GM21737 (cell line): Measurements from ENCODE around the gene ACP1.

ENCODE experiments used
- ATAC-seq: cut with Tn5 transposase; IDR thresholded peaks from one replicate; pipeline ENCODE4 v1.9.1; 2021; ENCODE audit warnings: mild to moderate bottlenecking, moderate library complexity; ENCODE audit not compliant: unreplicated experiment

The ACP1 gene

DNA sequence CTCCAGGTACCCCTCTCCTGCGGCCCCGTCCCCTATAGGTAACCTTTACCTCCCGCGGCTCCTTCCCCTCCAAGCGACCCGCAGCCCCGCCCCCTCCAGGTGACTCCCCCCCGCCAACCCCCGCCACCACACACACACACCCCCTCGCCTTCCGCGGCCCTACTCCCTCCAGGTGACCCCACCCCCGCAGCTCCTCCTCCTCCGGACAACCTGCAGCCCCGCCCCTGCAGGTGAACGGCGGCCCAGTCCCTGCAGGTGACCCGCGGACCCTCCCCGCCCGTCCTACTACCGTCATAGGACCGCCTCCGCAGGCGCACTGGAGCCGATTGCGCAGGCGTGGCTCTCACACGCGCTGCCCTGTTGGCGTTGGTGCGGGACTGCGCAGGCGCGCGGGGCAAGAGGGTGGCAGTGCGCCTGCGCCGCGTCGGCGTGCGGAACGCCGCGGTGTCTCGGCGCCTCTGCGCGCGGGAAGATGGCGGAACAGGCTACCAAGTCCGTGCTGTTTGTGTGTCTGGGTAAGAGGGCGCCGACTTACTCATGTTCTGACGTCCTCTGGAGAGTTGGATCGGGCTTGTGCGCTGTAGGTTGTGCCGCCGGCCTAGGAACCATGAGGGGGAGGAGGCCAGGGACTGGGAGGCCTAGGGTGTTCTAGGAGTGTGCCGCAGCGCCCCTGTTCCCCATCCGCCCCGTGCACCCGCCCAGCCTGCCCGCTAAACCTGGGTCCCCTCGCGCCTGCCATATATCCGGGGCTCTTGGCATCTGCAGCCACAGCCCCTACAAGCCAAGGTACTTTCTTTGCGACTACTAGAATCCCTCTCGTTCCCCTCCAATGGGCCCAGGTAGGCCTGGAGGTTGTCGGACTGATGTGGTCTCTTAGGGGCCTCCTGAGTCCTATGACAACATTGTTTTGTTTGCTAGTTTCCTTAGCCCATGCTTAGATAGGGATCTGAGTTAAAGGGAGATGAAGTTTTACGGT, at the start of gene ACP1:
Gene ACP1 (plus strand): TSS at position 455 of the 976 bp plus-strand sequence. CDS start 18 bp downstream, at position 473.
- peak; percentile 90 for ATAC-seq

DNA sequence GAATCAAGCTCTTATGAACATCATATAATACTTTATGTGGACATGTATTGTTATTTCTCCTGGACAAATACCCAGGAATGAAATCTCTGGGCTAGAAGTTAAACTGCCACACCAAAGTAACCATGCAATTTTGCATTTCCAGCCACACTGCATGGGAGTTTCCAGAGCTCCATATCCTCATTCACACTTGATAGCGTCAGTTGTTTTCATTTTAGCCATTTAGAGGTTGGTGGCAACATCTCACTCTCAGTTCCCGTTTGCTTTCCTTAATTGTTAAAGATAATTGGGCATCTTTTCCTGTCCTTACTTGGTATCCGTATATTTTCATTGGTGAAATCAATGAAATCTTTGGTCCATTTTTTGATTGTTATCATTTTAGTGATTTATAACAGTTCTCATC, 48.7 kb upstream of the ACP1 start:
- no peak for ATAC-seq

DNA sequence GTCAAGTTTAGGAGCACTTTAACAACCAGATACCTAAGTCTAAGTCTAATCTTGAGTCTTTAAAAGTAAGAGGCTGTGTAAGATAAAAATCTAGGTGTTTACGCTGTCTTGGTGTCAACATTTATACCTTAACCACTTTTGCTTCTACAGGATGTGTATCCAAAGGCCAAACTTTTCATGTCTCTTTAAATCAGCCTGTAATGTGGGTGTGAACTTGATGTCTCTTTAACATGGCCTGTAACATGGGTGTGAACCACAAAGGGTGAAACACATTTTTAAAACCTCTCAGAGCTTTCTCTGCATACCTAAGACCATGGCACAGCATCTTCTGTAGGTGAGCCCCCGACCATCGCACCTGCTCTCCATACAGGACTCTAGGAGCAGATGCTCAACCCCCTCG, 41.3 kb upstream of the ACP1 start:
- no peak for ATAC-seq

DNA sequence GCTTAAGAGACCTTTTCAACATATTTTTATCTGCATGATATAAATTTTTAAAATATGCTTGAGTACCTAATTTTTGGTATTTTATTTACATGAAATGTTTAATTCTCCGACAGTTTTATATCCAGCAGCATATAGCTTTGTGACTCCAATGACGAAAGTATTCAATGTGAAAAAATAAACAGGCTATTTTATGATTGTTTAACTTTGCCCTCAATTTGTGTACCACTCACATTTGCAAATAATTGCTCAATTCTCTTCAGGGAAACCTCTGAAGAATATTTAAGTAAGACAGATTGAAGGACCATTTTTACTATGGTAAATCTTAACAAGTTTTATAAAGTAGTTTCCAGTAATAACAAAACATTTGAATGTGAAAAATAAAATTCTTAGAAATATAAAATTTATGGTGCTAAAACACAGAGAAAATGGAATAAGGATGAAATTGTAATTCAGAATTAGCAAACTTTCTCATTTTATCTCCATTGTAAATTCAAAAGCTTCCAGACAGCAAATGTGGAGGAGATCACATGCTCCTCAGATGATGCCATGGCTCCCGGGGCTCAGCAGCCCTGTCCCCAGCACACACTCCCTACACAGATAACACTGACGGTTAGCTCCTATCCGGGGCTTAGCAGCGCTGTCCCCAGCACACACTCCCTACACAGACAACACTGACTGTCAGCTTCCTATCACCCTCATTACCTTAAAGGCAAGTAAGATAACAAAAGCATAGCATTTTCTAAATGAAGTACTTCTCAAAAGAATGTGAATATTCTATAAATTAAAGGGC, 40.6 kb upstream of the ACP1 start:
- no peak for ATAC-seq

DNA sequence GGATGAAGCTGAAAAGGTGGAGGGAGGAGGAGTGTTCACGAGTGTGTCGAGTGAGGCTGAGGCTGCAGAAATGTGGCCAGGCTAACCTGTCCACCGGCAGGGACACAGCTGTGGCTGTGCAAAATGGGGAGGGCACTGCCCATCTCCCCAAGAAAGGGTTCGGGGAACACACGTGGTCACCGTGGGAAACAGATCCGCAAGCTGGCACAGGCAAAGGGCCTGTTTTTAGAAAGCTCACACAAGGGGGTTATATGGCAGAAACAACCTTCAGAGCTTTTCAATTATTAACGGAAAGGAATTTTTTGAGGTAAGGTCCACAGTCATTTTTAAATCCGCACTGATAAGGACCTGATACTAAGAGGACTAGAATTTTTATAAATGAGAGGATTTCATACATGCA, 36.6 kb upstream of the ACP1 start:
- ATAC-seq, result no peak

DNA sequence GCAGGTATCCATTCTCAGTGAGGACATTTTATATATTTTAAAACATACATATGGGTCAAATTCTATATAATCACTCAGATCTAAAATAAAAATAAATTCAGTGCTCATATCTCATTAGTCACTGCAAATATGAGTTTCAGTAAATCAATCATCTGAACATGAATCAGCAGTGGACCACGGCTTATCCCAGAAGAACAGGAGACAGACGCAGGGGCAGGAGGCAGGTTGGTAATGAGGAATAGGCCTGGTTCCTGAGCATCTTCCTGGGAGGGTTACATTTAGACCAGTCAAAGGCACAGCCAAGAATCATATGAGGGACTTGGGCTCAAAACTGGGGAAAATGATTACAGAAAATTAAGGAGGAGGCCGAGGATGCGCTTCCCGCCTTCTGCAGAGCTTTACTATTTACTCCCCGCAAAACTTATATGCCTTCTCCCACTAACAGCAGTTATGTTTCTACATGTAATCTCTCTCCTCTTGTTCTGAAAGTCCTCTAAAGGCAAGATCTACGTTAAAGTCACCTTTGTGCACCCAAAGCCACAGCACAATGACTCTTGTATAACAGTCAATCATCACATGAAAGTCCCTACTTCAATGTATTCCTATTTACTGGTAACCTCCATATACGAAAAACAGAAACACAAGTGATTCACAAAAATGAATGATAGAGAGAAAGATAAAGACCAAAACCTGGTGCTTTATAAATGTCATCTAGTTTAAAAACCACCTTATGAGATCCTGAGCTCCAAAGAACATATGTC, 36.0 kb upstream of the ACP1 start:
- no peak for ATAC-seq

DNA sequence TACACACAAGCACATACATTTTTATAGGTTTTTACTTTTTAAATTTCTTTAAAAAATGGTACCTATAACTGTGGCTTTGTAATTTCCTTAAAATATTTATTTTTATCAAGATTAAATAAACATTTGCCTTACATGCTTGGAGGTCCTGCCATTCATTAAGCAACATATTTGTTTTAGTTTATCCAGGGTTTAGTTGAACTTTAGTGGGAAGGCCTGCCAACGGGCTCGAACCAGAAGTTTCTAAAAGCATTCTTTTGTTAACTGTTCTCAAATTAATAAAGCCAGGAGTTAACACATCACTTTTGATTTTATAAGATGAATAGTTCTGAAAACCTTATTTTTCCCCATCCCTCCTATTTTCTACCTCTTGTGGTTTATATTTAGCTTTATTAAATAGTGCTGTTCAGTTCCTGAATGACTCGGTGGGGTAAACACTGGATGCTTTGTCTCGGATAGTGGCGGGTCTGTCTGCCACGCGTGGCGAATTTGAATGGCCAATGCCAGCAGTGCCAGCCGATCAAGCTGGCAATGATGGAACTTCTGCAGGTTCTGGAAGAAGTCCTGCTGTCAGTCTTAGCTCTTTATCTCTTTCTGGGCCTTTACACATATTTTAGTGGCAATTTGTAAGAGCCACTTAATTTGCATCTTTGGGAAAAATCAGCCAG, 33.1 kb upstream of the ACP1 start:
- no peak for ATAC-seq

DNA sequence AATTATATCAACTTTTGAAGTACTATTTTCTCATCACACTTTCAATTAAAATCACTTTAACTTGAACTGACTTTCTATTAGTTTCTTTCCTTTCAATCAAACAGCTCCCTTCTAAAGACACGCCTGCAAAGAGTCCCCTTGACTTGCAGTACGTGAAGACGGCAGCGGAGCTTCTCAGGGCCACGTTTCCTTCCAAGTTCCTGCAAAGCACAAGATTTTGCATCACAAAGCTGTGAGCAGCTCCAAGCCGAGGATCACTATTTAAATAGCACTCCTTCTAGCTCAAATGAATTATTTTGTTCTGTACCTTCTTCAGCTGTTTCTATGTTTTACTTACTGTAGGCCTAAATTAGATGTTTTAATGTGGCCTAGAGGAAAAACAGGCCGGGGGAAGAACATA, 31.7 kb upstream of the ACP1 start:
- ATAC-seq, result no peak

DNA sequence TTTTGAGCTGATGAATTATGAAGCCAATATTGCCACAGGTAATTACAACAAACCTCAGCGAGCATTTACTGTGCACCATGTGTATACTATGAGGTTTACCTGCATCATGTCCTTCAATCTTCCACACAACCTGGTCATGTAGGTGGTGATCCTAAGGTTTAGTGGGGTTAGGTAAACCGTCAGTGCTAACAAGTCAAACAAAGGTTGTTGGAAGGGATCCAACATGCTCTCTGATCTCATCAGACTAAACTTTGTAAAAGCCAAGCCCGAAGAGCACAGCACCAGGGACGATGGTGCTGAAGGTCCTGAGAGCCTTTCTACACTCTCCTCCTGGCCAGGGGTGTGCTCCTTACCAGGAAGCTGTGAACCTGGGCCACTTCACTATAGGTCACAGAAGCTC, 30.3 kb upstream of the ACP1 start:
- ATAC-seq, result no peak

DNA sequence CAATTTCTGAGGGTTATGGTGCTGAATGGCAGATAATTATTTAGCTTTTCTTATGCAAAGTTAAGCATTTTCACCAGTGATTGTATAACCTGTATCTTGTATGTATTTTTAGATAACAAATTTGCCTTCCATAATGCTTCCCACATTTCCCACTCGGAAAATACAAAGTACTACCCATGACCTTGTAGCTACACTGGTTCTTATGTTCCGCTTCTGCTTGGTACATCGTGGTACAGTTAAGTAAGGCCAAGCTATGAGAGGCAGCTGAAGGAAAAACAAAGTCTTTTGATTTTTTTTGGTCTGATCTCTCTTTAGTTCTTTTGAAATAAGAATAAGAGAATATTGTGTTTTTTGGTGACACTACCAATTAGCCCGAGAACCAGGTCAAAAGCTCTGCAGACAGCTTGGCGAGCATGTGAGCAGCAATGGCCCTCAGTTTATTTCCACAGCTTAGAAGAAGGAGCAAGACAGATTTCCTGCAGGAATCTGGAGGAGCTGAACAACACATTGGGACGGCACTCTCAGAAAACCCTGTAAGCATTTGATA, 27.7 kb upstream of the ACP1 start:
- no peak for ATAC-seq

DNA sequence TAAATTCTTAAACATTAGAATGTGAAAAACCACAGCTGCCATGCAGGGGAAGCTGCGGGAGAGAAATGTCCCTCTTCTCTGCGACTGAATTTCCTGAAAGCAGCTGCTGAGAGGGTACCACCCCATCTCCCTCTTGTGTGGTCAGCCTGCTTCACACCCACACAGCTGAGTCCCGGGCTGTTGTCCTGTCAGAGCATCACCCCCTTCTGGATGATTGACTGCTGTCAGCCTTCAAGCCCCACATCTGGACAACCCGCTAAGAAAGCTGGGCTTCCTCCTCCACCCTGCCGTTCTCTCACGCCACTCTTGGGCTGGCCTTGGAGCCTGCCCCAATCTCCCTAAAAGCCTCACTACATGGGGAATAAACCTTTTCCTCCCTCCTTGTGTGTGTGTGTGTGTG, 26.9 kb upstream of the ACP1 start:
- no peak for ATAC-seq

DNA sequence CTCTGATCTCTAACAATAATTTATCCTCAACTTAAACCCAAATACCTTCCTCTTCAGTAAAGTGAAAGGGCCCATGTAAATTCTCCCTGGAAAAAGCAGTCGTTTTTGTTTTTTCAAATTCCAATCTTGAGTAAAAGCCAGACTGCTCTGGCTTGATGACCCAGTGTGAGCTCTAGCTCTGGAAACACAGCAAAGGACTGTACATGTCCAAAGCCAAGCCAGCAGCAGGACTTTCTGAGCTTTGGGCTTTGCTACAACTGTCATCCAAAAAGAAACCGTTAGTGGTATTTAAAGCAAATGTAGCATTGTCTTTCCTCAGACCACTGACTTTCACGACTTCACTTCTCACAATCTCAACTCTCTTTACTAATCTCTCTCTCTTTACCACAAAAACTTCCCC, 26.3 kb upstream of the ACP1 start:
- no peak for ATAC-seq

DNA sequence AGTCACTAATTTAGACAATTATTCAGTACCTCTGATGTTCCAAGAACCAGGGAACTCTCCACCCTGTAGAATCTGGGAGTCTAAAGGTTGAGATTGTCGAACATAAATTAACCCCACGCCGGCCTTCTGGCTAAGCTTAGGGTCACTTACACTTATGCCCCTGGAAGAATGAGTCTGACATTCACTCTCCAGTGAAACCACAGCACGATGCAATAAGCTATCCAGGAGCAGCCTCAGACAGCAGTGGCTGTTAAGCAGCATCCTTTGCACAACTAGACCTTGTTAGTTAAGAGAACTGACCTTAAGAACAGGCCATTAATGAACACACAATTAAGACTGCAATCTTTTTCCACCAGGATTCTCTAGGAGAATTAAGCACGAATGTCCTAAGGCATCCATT, 25.9 kb upstream of the ACP1 start:
- no peak for ATAC-seq

DNA sequence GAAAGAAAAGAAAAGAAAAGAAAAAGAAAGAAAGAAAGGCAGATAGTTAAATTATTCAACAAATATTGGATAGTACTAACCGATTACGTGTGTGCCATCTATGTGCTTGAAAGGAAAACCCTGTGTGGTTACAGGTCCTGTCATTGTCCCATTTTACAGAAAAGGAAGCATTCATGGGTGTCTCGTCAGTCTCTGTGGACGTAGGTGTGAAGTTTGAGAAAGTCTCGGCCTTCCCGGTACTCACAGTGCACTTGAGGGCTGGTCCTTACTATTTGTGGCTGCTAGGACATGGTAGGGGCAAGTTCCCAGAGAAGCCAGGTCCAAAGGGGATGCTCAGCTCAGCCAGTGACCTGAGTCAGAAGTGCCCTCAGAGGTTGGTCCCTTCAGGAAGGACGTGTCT, 20.2 kb upstream of the ACP1 start:
- ATAC-seq, result no peak

DNA sequence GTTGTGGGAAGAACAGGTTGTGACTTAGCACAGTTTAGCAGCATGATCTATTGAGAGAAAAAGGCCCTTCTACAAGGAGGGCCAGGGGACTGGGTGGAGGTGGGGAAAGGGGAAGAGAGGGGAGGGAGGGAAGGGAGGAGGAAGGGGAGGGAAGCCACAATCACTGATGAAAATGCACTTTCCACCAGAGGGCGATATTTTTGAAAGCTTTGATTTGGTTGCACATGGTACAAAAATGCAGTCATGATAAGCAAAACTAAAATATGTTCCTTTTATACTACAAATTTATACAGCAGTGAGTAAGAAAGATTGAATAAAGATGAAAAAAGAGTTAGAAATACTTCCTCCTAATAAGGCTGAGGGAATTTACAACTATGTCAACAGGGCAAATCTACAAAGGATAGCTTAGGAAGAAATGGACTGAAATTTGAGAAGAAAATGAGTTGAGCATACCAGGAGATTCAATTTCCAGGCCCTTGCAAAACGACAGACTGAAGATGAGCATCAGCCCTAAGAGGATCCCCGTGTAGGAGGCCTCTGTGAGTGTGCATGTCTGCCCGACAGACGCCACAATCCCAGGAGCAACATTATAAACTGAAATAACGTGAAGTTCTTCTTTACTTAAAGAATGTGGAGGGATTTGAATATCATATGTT, 18.1 kb upstream of the ACP1 start:
- no peak for ATAC-seq

DNA sequence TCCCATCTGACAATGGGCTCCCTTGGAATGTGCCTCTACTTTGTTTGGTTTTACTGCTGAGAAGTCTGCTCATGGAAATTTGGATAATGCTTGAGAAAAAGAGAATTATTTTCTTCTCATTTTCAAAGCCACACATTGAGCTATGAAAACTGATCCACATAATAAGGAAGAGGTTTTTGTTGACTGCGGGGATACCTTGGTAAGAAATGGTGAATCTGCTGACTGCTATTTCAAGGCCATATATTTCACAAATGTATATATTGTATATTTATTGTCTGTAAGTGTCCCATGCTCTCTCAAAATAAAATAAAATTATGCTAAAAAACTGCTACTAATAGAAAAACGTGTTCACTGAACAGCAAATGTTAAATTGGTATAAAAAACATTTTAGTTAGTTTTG, 16.0 kb upstream of the ACP1 start:
- ATAC-seq, result no peak

DNA sequence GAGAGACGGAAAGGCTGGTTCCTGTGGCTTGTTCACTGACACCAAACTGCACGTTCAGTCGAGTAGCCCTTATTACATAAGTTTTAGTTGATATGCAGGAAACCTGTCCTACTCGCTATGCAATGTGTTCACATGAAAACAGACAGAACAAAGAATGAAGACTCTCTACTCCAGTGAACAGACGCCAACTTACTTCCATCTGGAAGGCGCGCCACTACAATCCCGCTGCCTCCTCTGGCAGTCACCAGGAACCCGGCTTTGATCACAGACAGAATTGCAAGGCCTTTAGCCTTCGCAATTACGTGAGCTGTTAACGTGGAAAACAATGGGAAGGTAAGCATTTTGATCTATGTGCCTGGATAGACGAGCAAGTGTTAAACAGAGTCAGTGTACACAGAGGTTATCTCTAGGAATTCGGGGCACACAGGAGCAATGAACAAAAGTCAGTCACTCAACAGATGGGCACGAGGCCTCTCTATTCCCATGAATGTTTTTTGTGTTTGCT, 15.2 kb upstream of the ACP1 start:
- no peak for ATAC-seq

DNA sequence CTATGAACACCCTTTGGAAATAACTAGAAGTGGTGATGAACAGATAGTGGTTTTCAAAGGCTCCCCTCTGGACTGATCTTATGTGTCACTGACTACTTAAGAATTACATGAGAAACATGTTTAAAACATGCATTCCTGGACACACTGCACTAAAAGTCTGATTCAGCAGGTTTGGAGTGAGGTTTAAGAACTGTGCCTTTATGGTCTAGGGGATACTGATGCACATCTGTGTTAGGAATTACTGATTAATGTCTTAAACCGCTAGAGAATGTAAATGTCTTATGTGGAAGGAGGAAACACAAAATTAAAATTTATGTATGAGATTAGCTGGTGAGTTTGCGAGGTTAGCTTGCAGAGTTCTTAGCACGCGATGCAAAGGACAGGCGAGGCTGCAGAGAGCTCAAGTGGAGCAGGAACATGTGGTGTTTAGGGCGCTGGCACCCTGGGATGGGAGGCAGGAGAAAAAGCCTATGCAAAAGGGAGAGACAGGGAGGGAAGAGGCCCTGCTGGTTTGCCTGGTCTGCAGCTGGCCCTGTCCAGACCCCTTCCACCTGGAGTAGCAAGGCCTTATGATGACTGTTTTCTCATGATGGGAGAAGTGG, 12.6 kb upstream of the ACP1 start:
- ATAC-seq, result no peak

DNA sequence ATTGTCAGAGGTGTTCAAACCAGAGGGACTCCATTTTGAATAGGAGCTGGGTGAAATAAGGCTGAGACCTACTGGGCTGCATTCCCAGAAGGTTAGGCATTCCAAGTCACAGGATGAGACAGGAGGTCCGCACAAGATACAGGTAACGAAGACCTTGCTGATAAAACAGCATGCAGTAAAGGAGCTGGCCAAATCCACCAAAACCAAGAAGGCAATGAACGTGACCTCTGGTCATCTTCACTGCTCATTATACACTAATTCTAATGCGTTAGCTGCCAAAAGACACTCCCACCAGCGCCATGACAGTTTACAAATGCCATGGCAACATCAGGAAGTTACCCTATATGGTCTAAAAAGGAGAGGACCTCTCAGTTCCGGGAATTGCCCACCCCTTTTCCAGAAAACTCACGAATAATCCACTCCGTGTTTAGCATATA, 11.5 kb upstream of the ACP1 start:
- no peak for ATAC-seq
